NCI-H2081 treated with DMSO at 0.1 percent for 48 hours (cell line): ENCODE data around the gene CAMK1D.
"Not testable (repeated sequence)": the region's sequence is repeated elsewhere in the genome, so short reads cannot be mapped to it uniquely, and the experiment has no call there.

Source experiments
- DNase-seq: peaks from one replicate; lab custom pipeline; 2025; lab: John Stamatoyannopoulos, UW

The CAMK1D gene

DNA sequence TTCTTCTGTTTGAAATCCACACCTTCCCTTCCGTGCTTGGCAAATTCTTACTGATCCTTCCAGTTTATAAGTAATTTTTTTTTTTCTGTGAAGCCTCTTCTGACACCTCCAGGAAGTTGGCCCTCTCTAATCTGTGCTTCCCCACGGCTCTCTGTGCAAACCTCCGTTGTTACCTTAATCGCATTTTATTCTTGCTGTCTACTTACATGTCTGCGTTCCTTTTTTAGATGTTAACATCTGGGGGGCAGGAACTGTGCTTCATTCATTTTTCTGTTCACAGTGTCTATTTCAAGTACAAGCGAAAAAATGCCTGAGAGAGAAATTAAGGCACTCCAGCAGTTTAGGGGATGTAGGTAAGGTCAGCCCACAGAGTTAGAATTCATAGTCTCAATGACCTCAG, 8.4 kb upstream of the CAMK1D start:
- no peak for DNase-seq

DNA sequence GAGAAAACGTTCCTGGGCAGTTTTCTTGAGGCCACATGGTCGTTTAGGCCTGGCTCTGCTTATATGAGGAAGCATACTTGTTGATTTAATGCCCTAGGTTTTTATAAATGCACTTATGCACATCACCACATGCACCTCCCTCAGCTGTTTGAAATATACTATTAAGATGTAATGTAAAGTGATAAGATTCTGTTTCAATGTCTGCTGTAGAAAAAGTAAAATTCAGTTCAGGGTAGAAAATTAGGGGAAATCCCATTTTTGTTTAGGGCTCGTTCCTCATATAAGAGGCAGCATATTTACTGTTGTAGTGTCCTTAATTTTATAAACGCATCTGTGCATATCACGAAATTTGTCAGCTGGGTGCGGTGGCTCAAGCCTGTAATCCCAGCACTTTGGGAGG, 7.8 kb upstream of the CAMK1D start:
- no peak for DNase-seq

DNA sequence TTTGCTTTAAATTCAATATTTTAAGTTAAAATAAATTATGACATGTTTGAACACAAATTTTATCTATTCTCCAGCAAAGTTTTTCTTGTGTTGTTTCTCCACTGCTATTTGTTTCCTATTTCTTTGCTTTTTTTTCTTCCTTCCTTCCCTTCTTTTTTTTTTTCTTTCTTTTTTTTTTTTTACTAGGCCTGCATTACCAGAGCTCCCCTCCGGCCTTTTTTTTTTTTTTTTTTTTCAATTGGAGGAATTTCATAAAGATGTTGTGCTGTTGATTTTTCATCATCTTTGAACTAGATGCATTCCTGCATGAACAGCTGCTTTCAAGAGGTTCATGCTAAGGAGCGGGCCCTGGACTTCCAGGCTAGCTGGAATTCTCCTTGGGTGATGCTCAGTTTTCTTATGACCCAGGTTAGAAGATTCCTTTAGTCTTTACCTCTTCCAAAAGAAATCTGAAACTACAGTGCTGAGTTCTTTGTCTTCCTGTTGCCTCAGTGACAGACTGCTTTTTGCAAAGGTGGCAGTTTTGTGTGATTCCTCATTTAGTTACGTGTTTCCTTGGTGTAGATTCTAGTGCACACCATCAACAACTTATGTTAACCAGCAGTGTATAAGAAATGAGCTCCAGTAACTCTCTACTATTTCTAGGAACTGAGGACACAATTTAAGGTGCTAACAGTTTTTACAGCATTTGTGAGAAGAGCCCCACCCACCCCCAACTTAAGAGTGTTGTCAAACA, 4.8 kb upstream of the CAMK1D start:
- DNase-seq = no peak

DNA sequence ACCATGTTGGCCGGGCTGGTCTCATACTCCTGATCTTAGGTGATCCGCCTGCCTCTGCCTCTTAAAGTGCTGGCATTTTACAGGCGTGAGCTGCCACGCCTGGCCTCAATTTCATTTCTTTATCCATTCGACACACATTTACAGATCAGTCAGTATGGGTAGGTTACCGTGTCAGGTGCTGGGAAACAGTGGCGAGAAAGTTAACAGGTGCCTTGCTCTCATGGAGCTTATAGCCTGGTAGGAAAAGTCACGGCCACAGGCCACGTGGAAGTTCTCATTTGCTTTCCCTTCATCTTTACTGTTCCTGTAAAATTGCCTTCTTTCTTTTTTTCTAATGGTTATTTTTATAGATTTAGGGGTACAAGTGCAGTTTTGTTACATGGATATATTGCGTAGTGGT, 2.6 kb upstream of the CAMK1D start:
- DNase-seq = no peak

DNA sequence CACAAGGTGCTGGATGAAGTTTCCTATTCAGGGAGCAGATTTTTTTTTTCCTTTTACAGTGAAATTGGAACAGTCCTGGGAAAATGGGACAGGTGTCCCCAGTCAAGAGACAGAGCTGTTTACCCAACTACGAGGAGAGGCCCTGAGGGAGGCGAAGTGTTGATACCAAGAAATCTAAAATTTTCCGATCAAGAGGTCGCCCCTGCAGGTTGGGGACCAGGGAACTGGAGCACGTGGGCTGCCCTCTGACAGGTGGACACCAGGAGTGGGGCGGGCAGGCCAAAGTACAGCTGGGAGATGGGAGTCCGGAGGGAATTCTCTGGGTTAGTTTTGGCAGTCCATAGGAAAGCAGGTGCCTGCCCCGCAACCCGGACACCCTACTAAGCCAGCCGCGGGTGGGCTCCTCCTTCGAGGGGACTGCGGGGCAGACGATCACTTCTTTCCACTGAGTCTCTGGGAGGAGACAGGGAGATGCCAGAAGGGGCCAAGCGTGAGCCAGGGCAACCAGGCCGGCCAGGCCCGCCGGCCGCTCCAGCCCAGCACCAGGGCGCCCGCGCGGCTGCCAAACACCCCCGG, 965 bp upstream of the CAMK1D start:
- no peak for DNase-seq

DNA sequence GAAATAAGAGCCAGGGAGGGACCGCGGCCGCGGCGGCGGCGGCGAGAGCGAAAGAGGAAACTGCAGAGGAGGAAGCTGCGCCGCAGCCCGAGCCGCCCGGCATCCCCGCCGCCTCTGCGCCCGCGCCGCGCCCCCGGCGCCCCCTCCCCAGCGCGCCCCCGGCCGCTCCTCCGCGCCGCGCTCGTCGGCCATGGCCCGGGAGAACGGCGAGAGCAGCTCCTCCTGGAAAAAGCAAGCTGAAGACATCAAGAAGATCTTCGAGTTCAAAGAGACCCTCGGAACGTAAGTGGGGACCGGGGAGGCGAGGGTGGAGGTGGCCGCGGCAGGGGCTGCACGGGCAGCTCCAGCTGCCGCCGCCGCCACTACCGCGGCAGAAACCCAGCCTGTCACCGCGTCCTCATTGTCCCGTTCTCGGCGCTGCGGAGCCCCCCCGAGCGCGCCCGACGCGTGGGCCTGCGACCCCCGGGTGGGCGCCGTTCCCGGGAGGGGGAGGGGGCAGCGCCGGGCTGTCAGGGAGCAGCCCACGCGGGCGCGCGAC, 351 bp downstream of the CAMK1D start:
- no peak for DNase-seq

DNA sequence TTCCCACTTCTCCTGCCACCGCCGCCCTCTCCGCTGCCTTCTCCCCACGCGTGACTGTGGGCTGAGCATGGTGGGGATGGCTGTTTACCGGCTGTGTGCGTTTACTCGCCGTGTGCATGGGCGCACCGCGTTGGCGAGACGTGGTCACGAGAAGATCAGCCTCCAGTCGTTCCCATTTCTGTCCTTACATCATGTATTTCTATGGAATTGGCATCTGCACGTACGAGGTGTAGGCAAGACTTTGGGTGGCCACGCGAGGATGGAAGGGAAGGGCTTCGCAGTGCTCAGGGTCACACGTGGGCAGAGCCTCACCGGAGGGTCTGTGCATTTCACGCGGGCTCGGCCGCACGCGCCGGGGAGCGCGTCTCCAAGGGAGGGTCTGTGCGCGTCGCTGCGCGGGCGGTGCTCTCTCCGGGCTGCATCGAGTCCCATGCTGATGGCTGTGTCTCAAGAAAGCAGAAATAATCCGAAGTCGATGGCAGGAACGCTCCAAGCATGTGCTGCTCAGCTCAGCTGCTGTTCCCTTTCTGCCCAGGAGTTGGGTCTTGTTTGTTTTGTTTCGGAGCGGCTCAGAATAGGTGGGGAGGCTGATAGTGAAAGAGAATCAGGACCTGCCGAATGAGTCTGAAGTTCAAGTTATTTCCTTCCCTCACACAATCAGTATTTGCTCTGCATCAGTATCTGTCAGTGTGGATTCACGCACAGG, 973 bp downstream of the CAMK1D start:
- no peak for DNase-seq

DNA sequence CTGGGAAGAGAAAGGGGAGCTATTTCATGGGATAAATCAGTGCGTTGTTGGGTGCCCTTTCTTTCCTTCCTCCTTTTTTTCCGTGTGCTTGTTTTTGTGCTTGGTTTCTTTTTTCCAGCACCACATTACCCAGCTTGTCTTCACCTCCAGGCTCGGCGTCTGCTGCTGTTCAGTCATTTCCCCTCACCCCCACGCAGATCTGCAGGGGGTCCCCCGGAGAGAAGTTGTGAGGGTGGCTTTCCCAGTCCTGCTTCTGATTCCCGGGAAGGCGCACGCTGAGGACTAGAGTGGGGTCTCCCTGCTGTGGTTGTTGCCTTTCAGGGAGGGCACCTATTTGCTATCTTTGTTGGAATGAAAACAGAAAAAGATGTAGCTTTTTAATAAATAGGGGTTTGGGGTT, 1.6 kb downstream of the CAMK1D start:
- no peak for DNase-seq

DNA sequence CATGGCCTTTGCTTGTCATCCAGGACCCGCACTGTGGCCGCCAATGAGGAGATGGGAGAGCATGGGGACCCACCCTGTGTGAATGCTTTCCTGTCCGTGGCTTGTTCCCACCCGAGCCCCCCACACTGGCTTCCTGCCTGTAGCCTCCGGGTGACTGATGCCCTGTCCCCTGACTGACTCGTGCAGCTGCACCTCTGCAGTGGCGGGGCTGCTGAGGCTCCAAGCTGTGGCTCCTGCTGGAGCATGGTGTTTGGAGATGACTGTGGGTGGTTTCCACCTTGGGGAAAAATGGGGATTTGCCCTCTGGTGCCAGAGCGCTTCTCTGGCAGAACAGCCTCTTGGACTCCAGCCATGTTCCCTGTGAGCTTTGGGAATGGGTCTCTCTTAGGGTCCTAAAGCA, 2.1 kb downstream of the CAMK1D start:
- no peak for DNase-seq

DNA sequence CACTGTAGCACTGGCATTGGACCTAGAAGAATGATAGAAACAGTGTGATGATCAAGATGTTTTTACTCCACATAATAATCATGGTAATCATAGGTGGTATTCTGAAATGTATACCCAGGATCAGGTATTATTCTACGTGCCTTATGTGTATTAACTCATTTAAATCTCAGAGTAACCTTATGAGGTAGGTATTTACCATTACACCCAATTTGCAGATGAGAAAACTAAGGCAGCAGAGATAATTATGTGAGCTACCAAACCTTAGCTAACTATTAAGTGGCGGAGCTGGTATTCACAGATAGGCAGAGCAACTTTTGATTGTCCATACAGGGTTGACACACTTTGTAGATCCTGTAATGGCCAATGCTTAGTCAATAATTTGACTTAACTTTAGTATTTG, 2.5 kb downstream of the CAMK1D start:
- DNase-seq = no peak

DNA sequence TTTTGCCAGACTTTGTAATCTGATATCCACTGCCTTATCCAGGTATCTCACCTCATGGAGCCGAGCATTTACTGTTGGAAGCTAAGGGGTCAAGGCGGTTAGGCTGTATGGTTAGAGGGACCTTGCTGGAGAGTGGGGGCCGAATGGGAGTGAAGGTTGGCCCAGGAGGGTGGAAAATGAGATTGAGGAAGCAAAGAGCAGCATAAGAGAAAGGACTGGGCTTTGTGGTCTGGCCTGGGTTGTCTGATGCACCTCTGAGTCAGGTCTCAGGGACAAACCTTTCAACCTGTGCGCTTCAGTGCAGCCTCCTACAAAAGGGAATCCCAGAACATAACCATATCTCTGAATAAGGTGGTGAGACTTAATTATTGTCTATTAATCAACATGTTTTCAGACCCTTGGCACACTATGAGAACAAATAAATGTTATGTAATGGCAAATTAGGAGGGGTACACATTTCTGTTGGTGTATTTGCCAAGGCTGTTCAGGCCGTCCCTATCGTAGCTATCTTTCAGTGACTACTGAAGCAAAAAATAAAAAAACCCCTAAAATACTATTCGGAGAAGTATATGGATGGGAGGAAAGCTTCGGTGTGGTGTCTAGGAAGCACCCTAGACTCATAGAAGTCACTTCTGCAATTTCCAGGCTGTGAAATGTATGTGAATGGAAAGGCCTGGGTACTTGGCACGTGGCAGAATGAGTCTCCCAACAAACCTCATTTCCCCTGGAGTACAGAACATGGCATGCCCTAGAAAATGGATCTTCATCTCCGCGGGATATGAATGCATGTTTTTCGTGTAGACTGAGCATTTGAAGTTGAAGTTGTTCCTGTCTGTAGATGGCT, 4.3 kb downstream of the CAMK1D start:
- DNase-seq = no peak

DNA sequence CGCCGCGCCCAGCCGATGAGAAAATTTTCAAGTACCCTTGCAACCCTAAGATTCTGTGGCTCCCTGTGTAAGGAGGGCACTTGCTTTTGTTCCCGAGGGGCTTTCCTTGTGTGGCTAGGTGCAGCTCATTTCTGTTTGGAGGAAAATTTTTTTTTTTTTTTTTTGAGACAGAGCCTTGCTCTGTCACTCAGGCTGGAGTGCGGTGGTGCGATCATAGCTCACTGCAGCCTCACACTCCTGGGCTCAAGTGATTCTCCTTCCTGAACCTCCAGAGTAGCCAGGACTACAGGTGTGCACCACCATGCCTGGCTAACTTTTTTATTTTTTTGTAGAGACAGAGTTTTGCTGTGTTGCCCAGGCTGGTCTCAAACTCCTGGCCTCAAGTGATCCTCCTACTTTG, 5.3 kb downstream of the CAMK1D start:
- not testable (repeated sequence) for DNase-seq

DNA sequence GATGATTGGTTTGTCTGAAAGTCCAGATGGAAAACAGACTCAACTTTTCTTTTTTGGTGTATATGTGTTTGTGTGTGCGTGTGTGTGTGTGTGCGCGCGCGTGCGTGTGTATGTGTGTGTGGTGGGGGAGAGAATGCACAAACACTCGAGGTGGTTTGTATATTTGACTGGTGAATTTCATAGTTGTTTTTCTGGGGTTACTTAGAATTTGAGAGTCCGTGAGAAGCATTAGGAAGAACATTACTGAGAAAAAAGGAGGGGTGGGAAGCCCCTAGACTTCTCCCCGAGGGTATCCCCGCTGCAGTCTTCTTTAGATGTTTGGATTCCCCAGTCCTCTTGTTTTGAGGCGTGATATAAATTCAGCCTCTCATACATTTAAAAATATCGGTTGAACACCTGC, 6.0 kb downstream of the CAMK1D start:
- DNase-seq = no peak

DNA sequence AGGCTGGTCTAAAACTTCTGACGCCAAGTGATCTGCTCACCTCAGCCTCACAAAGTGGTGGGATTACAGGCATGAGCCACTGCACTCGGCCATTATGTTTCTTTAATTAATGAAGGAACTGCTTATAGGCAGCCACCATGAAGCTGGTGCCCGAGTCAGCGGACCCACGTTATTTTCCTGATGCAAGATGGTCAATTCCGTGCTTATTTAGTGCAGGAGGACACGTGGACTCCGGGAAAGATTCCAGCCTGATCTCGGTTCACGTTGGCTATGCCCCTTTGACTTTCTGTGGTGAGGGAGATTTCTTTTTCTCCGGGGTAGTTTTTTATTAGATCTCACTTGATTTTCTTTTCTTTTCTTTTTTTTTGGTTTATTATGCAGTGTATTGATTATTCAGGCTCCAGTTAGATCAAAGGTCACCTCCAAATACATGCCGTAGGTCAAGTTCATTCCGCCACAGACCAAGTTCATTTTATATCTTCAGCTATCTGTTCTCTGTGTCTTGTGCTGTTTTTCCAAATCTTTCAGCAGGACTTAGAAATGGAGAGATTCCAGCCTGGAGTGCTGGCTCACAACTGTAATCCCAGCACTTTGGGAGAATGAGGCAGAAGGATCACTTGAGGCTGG, 8.3 kb downstream of the CAMK1D start:
- no peak for DNase-seq

DNA sequence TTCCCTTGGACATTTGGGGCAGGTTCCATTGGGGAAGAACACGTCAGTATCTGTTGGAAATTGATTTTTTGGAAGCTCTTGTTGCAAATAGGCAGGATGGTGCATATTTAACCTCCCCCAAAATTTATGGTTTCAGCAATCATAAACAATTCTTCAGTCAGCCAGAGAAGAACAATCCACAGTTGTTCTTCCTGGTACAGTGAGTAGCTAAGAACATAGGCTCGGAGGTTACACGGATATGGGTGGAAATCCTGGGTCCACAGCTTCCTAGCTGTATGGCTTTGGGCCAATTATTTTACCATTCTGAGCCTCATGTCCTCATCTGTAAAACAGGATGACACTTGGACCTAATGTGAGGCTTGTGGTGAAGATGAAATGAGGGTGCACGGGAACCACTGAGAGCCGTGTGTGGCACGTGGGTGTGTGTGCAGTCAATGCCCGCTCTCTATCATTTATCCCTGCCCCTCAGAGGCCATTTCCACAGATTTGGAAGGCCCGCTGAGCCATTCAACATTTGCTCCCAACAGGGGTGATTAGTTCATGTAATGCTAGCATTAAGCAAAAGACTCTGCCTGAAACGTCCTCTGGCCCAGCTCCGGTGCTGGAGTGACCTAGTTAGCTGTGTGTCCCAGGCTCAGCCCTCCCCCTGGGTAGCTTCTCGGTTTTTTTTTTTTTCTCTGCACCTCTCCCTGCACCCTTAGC, 9.7 kb downstream of the CAMK1D start:
- DNase-seq = no peak

DNA sequence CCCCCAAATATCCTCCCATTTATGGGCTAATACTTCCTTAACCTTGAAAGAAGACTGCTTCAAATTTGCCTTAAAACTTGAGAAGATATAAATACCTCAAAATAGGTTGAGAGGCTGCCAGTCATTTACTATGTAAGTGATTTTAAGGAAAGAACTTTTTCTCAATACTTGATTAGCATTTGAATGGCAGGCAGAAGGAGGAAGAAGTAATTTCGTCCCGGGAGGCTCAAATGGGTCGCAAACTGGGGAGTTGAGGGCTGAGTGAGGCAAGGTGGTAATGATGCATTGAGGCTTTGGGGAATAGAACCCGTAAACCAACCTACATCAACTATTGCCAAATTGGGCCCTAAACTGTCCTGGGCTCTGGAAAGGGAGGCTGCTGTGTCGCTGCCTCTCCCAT, 11.1 kb downstream of the CAMK1D start:
- DNase-seq = no peak

DNA sequence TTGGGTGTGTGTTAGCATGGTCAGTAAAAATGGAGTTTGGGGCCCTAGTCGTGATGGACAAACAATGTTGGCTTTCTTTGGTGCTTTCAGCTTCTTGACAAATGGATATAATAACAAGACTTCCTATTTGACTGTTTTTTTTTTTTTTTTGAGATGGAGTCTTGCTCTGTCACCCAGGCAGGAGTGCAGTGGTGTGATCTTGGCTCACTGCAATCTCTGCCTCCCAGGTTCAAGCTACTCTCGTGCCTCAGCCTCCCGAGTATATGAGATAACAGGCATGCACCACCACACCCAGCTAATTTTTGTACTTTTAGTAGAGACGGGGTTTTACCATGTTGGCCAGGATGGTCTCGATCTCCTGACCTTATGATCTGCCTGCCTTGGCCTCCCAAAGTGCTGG, 11.8 kb downstream of the CAMK1D start:
- not testable (repeated sequence) for DNase-seq

DNA sequence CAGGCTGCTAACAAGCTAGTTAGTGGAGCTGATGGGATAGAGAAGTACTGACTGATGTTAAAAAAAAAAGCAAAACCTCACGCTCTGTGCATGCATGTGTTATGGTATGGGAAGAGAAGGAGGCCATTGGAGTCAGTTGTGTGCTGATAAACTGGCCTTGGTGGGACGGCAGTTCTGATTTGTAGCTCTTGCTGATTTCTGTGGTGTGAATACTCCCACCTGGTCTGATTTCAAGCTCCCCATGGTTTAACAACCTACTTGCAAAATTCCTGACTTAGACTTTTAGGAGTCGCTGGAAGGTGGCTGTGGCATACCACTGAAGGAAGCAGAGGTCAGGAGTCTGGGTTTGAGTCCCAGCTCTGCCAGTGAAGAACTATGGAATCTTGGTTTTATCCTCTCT, 15.2 kb downstream of the CAMK1D start:
- DNase-seq = no peak

DNA sequence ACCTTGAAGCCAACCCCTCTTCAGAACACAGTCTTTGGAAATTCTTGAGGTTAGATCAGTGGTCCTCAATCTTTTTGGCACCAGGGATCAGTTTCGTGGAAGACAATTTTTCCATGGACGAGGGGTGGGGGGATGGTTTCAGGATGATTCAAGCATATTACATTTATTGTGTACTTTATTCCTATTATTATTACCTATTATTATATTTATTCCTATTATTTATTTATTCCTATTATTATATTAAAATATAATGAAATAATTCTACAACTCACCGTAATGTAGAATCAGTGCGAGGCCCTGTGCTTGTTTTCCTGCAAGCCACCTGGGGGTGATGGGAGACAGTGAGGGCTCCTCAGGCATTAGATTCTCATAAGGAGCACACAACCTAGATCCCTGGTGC, 17.9 kb downstream of the CAMK1D start:
- DNase-seq = no peak

DNA sequence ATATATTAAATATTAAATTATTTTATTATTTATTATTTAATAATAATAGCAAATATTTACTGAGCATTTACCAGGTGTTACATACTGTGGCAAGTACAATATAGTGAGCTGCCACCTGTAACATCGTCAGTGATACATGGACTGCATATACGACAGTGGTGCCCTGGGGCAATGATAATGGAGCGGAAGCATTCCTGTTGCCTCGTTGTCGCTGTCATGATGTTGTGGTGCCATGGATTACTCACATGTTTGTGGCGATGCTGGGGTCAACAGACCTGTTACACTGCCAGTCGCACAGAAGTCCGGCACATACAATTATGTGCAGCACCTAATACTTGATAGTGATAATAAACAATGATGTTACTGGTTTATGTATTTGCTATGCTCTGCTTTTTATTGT, 20.6 kb downstream of the CAMK1D start:
- no peak for DNase-seq

DNA sequence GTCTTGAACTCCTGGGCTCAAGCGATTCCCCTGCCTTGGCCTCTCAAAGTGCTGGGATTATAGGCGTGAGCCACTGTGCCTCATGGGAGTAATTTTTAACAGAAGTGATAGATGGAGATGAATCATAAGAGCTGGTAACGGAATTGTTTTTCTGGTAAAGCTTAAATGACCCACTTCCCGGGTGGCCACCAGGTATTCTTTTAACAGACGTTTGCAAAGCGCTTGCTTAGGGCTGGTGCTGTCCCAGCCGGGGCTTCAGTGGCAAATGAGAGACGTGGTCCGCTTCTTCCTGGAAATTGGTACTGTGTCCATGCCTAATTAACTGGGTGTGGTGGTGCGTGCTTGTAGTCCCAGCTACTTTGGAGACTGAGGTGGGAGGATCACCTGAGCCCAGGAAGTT, 23.5 kb downstream of the CAMK1D start:
- DNase-seq = no peak
